ENCODE data around the gene CREB5.

The CREB5 gene

GRCh38 chr7:28695300-28696295 lies 283.3 kb downstream of the CREB5 start:
- DNase-seq, result no peak

GRCh38 chr7:28697913-28698563 lies 285.7 kb downstream of the CREB5 start:
- no peak for DNase-seq

GRCh38 chr7:28698840-28699239 lies 286.5 kb downstream of the CREB5 start:
- no peak for DNase-seq

GRCh38 chr7:28700096-28700495 lies 287.8 kb downstream of the CREB5 start:
- DNase-seq, result no peak

- peak; percentile 45 for DNase-seq
These were observed 288.5 kb downstream of the CREB5 start for GRCh38 chr7:28700790-28701203.

GRCh38 chr7:28701731-28702130 lies 289.4 kb downstream of the CREB5 start:
- no peak for DNase-seq

- DNase-seq, result no peak
These were observed 289.9 kb downstream of the CREB5 start for GRCh38 chr7:28702171-28702570.

GRCh38 chr7:28703037-28703765 lies 290.9 kb downstream of the CREB5 start:
- DNase-seq, result no peak

- no peak for DNase-seq
These were observed 292.4 kb downstream of the CREB5 start for GRCh38 chr7:28704706-28705105.

GRCh38 chr7:28705350-28705749 lies 293.0 kb downstream of the CREB5 start:
- no peak for DNase-seq

- DNase-seq, result no peak
These were observed 294.3 kb downstream of the CREB5 start for GRCh38 chr7:28706584-28706983.

- DNase-seq, result no peak
These were observed 295.0 kb downstream of the CREB5 start for GRCh38 chr7:28707291-28707690.

GRCh38 chr7:28708033-28708951 lies 296.0 kb downstream of the CREB5 start:
- no peak for DNase-seq

- DNase-seq, result no peak
These were observed 297.4 kb downstream of the CREB5 start for GRCh38 chr7:28709748-28710147.

GRCh38 chr7:28711114-28711513 lies 298.8 kb downstream of the CREB5 start:
- no peak for DNase-seq

GRCh38 chr7:28714459-28715120 lies 302.3 kb downstream of the CREB5 start:
- DNase-seq, result no peak

GRCh38 chr7:28717445-28718054 lies 305.2 kb downstream of the CREB5 start:
- no peak for DNase-seq

- no peak for DNase-seq
These were observed 305.8 kb downstream of the CREB5 start for GRCh38 chr7:28718055-28718481.

- DNase-seq, result no peak
These were observed 306.2 kb downstream of the CREB5 start for GRCh38 chr7:28718545-28718944.

GRCh38 chr7:28722684-28723083 lies 310.4 kb downstream of the CREB5 start:
- peak; percentile 23 for DNase-seq

GRCh38 chr7:28723336-28723735 lies 311.0 kb downstream of the CREB5 start:
- DNase-seq, result no peak
